RWPE1 (cell line): ENCODE results near the gene SHB.

Experiments
- CTCF ChIA-PET: fragments of 350-600 bp; sonication (Branson Sonifier 250); formaldehyde crosslinking; extraction: SDS; loops from one replicate; lab custom pipeline; 2021; lab: Yijun Ruan, JAX
- POLR2A ChIA-PET: fragments of 400-600 bp; formaldehyde crosslinking; extraction: SDS; loops from one replicate; lab custom pipeline; 2020; ENCODE audit warnings: antibody characterized with exemption; ENCODE audit not compliant: low non-redundant PET; lab: Yijun Ruan, JAX
- DNase-seq: peaks from one replicate; pipeline ENCODE4 v3.0.0; 2012; ENCODE audit warnings: low spot score
- H3K27ac ChIP-seq: fragments of 450-650 bp; 2 replicates; pipeline ENCODE4 v1.5.1; 2017
- TF ChIP-seq, protein P1 (sequence below): fragments of 450-650 bp; conservative IDR thresholded peaks from 2 replicates; pipeline ENCODE4 v1.5.1; 2017; ENCODE audit warnings: low read depth, mild to moderate bottlenecking

The SHB gene

GRCh38 chr9:38024036-38024681 is 44.9 kb downstream of the SHB start:
- DNase-seq, result peak; percentile 81
- TF ChIP-seq, protein P1, sequence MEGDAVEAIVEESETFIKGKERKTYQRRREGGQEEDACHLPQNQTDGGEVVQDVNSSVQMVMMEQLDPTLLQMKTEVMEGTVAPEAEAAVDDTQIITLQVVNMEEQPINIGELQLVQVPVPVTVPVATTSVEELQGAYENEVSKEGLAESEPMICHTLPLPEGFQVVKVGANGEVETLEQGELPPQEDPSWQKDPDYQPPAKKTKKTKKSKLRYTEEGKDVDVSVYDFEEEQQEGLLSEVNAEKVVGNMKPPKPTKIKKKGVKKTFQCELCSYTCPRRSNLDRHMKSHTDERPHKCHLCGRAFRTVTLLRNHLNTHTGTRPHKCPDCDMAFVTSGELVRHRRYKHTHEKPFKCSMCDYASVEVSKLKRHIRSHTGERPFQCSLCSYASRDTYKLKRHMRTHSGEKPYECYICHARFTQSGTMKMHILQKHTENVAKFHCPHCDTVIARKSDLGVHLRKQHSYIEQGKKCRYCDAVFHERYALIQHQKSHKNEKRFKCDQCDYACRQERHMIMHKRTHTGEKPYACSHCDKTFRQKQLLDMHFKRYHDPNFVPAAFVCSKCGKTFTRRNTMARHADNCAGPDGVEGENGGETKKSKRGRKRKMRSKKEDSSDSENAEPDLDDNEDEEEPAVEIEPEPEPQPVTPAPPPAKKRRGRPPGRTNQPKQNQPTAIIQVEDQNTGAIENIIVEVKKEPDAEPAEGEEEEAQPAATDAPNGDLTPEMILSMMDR, result no peak
- ChIA-PET POLR2A (interaction anchor here (1.2 kb wide), 1 partner anchor 16 kb away, joined by 3 read pairs; no protein-coding TSS in a partner anchor), CTCF (interaction anchor here (0.6 to 2.5 kb wide), 3 partner anchors 13 to 63 kb away, joined by 3 to 7 read pairs (median 4); no protein-coding TSS in a partner anchor)
- peak overlapping the region; percentile 98 for H3K27ac ChIP-seq

DNA sequence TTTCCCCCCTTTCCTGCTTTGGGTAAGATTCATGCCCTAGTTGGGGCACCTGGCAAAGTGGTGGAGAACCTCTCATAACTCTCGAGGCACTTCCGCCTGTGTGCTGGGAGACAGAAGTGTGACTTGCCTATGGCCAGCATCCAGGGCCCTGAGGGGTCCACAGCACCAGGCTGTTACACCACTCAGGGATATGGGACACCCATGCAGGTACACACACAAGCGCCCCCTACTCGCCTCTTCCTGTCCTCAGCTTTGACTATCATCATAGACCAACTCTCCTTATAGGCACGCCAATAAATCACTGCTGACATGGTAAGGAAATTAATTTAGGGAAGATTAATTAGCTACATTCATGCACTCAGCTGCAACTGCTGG is 45.4 kb downstream of the SHB start:
- no peak for DNase-seq
- POLR2A ChIA-PET, result interaction anchor here (1.2 kb wide), 1 partner anchor 15 kb away, joined by 3 read pairs; no protein-coding TSS in a partner anchor
- TF ChIP-seq, protein P1, result no peak
- H3K27ac ChIP-seq, result peak overlapping the region; percentile 98
- CTCF ChIA-PET, result interaction anchor here (0.5 to 2.5 kb wide), 4 partner anchors 12 to 93 kb away, joined by 3 to 7 read pairs (median 4); no protein-coding TSS in a partner anchor

GRCh38 chr9:38022995-38023394 is 46.0 kb downstream of the SHB start:
- POLR2A ChIA-PET, result interaction anchor here (0.8 kb wide), 1 partner anchor 49 kb away, joined by 3 read pairs; no protein-coding TSS in a partner anchor
- TF ChIP-seq, protein P1, result no peak
- no peak for DNase-seq
- CTCF ChIA-PET, result interaction anchor here (0.5 kb wide), 1 partner anchor 92 kb away, joined by 4 read pairs; no protein-coding TSS in a partner anchor
- H3K27ac ChIP-seq, result peak overlapping the region; percentile 98

- peak overlapping the region; percentile 98 for H3K27ac ChIP-seq
- TF ChIP-seq, protein P1, result no peak
- no peak for DNase-seq
- CTCF ChIA-PET, result no interaction called here
- POLR2A ChIA-PET, result interaction anchor here (0.8 kb wide), 1 partner anchor 49 kb away, joined by 3 read pairs; no protein-coding TSS in a partner anchor
These were observed 46.7 kb downstream of the SHB start for GRCh38 chr9:38022203-38022895.

- TF ChIP-seq, protein P1, result no peak
- no peak for DNase-seq
- POLR2A ChIA-PET, result no interaction called here
- H3K27ac ChIP-seq, result peak overlapping the region; percentile 98
- CTCF ChIA-PET, result no interaction called here
These were observed 48.6 kb downstream of the SHB start for GRCh38 chr9:38020151-38021076.

- H3K27ac ChIP-seq, result peak overlapping the region; percentile 88
- TF ChIP-seq, protein P1, result no peak
- DNase-seq, result no peak
- ChIA-PET POLR2A (no interaction called here), CTCF (no interaction called here)
These were observed 49.3 kb downstream of the SHB start for GRCh38 chr9:38019731-38020130.
